ENCODE results near the gene GFRA1.

GFRA1 gene

DNA sequence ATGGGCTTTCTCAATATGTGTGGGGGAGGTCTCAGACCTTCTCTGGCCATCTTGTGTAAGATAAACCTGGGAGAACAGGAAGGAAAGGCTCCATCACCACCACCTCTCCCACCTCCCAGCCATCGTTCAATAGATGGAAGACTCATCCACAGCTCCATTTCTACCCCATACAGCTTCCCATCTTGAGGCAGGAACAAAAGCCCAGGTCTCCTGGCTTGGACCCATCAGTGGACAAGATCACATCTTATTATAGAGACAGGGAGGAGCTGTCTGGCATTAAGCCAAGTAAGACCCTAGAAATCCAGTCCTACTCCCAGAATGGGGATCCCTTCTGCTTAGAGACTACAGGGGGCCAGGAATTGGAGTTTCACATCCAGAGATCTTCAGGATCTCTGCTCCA is 150.3 kb downstream of the GFRA1 start:
- DNase-seq (ENCODE audit: low read depth) = no peak

DNA sequence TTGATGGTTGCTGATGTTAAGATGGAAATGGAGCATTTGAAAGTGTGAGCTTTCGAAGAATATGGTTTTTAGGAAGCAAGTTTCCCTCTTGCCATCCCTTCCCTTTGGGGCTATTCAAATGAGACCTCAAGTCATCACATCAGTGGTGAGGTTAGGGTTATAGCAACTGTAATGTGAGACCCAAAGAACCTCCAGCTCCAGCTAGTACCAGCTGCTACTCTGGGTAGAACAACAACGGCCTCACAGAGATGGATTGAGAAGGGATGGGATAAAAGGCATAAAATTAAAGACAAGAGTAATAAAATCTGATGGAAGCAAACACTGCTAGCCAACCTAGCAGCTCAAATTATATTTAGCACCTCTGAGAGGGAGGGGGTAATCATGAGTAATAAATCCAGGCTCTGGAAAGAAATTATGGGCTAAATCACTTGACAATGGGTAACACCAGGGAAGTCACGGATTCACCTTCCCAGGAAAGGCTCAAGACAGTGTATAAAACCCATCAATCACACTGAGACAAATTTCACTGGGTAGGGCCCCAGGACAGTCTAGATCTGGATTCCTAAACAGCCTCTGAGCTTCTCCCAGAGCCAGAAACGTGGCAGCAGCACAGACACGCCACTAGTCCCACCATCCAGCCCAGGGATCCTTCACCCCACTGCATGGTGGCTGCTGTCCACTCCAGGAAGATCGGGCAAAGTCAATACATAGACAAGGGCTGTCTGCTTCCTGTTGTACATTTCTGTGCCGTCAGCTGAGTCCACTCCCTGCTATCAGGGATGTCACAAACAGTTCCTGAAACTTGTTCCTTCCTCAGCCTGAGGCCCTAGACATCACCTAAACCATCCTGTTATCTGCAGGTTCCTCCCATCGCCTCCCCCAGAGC is 151.1 kb downstream of the GFRA1 start:
- no peak for DNase-seq (ENCODE audit: low read depth)

DNA sequence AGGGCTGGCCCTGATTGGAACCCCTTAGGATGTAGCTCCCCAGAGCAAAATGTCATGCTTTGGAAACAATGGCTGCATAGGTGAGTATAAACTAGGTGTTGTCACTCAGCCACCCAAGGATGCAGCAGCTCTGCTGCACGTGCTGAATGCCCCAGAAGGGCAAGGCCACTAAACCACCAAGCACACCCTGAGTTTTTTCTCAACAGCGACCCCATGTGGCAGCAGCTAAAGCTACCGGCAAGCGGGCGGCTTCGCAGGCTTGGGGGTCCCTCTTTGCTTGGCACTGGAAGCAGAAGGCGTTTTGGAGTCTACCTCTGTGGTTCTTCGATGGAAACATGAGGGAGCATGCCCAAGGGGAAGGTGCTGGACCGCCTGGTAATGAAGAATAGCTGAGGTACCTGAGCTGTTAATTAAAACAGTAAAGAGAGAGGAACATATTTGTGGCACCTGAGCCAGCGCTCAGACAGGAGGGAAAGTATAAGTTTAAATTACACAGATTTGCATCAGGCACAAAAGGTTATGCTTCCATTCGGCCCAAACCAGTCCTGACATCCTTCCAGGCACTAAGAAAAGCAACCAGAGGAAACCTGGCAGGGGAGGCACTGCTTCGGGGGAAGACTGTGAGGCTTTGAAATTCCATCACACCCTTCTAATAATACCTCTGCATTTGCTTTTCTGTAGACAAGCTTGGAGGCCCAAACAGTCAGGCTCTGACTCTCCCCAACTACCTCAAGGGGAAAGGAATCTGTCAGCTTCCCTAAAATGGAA is 152.1 kb downstream of the GFRA1 start:
- no peak for DNase-seq (ENCODE audit: low read depth)

DNA sequence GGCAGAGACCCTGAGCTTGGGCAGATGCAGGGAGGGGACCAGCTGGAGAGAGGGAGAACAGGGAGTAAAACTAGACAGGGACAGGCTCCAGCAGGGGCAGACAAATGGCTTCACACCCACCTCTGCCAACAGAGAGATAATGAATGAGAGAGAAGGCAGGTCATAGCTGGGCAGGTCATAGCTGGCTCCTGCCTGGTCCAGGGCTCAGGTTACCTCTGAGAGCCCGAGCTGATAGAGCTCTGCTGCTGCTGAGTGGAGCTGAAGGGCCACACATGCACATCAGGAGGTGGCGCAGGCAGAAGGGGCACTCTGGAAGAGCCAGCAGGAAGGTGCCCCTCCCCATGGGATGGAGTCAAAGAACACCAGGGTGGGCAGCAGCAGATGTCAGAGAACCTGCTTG is 154.2 kb downstream of the GFRA1 start:
- no peak for DNase-seq (ENCODE audit: low read depth)

DNA sequence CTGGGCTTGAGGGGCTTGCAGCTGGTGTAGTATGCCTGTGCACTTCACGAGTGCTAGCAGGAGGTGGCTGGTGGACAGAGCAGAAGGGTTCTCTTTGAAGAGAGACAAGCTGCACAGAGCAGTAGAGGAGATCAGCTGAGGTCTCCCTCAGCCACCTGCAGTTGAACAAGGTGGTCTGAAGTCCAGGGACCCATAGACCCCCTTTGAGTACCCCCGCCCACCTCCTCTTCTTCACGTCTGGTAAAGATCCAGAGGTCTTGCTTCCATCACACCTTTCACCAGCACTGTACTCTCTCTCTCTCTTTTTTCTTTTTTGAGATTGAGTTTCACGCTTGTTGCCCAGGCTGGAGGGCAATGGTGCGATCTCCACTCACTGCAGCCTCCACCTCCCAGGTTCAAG is 157.2 kb downstream of the GFRA1 start:
- DNase-seq (ENCODE audit: low read depth) = no peak

DNA sequence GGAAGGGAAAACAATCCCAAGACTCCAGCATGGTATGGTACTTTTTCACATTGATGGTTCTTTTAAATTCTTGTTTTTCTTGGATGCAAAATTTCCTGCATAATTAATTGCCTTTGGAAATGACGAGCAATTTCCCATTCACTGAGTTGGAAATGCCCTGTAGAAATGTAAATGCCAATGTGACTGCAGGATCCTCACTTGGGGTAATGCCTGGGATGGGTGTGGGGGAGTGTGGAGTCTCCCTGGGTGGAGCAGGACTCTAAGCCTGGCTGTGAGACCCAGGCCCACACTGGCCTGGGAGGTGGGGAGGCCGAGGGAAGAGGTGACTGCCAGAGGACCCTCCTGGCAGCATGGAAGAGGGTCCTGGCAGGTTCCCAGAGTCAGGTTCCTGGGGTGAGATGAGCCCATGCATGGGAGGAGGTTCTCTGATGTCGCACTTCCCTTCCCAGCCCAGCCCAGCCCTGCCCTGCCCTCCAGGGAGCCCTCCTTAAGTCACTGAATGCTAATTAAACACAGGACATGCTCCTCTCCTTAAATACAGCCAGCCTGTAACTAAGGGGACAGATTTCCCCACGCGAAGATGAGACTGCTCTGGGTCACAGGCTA is 157.9 kb downstream of the GFRA1 start:
- no peak for DNase-seq (ENCODE audit: low read depth)

DNA sequence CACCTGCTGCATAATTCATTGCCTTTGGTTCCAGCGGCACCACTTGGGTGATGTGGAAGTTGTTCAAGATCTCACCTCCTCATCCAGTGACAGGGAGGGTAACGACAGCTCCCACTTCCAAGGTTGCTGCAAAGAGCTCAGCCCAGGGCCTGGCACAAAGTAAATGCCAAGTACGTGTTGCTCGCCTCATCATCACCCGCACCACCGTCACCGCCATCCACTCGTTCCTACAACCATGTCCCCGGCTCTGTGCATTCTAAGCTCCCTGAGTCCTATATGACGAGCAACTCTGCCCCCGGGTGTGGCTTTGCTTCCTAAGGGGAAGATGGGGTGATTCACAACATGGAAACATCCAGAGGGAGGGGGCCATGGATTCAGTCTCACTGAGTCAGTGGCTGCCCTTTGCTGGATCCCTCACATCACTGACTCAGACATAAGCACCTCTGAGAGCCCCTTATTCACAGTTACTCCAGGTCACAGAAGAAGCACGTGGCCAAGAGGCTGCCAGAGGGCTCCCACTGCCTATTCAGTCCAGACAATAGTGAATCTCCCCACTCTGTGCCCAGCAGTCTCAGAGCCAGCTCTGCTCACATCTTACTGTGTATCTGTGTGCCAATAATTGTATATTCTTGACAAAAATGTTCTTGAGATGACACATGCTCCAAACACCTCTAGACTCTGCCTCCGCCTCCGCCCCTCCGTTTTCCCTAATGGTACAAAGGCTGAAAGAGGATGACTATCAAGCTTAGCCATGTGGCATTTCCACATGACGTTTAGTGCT is 159.1 kb downstream of the GFRA1 start:
- DNase-seq (ENCODE audit: low read depth) = no peak

DNA sequence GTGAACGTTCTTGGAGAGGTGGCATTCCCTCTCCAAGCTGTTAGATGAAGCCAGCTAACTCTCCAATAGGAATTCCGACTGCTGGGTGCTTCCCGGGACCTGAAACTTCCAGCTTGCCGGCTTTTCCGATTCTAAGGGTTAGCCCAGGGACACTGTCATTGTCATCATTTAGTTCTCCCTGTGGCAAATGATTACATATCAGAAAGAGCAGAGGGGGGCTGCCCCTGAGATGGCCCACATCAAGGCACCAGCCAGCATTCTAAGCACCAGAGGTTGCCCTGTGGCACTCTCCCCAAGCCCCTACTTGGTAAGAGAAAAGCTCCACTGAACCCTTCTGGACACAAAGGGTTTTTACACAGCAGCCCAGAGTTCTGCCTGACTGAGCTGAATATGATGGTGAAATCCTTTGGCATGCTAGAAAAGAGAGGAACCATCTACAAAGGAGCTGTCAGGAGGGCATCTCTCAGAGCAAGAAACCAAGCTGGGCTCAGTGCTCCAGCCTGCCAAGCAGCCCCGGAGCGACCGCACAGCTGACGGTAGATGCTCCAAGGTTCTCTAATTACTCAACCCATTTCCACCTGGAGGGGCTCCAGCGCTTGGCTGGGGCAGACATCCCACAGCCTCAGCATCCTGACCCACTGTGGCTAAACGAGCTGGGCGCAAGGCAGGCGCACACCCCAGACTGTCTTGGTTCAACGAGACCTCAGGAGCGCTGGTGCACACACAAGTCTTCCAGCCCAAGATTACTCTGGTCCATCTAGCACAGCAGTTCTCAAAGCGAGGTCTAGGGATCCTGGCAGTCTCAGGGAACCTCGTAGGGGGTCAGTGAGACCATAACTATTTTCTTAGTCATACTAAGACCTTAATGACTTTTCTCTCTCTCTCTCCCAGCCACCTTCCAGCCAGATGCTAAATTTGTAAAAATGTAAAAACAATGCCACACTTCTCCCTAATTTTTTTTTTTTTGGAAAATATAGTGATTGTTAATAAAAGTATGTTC is 160.5 kb downstream of the GFRA1 start:
- no peak for DNase-seq (ENCODE audit: low read depth)

DNA sequence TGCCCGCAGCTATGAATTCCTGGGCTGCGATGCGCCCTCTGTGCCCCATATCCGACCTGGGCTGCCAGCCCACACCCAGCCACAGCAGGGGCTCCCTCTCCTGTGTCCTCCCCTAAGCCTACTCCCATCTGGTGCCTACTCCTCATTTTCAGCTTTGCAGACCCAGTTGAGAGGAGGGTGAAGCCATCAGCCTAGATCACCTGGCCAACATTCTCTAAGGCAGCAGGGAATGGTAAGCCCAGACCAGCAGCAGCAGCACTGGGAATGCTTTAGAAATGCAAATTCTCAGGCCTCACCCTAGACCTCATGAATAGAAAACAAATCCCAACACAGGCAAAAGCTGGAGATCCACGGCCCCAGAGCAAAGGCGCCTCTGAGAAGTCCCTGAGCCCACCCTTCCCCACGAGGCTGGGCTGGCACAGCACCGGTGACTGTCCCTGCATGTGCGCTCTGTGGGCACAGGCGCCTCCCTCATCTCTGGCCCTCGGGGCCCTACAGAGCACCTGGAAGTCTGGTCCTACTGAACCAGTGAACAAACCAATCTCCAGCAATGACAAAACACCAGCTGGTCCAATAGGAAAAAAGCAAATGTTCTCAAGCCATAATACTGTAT is 161.4 kb downstream of the GFRA1 start:
- no peak for DNase-seq (ENCODE audit: low read depth)

DNA sequence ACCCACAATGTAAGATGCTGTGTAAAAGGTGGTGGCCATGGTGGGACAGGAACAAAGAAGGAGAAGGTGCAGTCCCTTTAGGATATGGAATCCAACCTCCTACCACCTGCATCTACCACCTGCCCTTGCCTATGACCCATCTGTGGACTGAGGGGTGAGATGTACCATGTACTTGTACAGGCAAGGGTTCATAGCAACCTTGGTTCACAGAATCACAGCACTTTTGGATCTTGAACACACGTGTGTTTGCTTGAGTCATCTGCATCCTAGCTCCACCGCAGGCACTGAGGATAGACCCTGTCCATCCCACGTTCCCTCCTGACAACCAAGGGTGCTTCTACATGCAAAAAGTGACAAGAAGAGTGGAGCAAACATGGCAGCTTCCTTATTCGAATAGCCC is 162.3 kb downstream of the GFRA1 start:
- DNase-seq (ENCODE audit: low read depth) = no peak

DNA sequence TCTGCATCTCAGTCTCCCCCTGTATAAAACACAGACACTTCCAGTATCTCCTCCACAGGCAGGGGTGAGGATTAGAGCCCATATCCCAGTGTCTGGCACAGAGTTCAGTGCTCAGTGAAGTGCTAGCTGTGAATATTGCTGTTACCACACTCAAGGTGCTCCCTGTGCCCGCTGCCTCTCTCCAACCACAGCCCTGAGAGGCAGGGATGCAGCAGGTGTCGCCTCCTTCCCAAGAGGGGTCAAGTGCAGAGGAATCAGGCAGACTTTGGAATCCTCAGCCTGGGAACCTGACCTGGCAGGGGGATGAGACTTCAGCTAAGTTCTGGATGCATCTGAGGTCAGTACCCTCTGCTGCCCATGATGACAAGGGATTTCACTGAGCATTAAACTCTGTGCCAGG is 163.1 kb downstream of the GFRA1 start:
- no peak for DNase-seq (ENCODE audit: low read depth)

DNA sequence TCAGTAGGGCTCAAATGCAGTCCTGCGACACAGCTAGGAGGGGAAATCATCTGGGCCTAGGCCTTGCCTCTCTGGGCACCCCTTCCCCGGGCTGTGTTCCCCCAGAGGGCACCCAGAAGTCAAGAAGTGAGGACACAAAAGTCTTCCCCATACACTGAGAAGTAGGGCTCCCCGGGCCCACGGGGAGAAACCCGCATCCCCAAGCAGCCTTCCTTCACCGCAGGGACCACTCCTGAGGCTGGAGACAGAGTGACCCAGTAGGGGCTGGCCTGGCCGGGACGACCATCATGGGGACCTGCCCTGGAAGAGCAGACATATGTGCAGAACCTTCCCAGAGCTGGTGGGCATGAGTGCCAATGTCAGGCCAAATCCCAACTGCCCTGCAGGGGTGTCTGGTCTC is 163.5 kb downstream of the GFRA1 start:
- no peak for DNase-seq (ENCODE audit: low read depth)

DNA sequence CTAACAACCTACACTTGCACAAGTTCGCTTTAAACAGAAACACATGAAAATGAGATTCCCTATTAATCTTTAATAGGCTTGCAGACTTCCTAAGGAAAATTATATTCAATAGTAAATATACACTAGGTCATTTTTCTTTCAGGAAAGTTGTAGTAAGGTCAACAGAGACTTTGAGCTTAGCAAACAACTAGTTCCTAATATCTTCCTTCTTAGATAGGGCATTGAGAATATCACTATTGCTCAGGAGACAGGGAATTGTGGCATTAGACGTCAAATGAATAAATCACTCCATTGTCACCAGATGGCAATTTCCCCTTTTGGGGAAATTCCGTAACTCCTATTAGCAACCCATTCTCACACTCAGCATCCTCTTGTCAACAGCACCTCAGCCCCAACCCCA is 164.9 kb downstream of the GFRA1 start:
- no peak for DNase-seq (ENCODE audit: low read depth)

DNA sequence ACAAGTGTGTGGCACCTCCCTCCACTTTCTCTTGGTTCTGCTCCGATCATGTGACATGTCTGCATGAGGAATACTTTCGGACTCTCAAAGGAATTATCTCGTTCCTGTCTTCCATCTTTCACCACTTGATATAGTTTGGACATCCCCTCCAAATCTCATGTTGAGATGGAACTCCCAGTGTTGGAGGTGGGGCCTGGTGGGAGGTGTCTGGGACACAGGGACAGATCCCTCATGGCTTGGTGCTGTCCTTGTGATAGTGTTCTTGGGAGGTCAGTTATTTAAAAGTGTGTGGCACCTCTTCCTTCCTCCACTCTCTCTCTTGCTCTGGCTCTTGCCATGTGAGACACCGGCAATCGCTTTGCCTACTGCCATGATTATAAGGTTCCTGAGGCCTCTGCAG is 166.4 kb downstream of the GFRA1 start:
- no peak for DNase-seq (ENCODE audit: low read depth)

DNA sequence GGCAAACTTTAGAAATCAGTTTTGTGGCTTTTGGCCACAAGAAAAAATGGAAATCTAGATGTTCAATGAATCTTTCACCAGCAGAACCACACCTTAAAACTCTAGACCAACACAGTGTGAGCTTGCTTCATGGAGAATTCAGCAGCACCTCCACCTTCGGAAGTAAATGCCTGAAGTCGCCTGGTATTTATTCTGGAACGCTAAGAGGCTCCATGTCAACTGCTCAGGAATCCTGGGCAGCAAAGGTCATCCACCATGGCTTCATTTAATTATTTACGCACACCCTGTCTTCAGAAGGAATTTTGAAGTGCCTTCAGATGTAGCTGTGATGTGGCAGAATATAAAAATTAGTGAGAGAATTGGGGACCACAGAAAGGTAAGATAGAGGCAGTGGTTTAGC is 167.7 kb downstream of the GFRA1 start:
- no peak for DNase-seq (ENCODE audit: low read depth)

DNA sequence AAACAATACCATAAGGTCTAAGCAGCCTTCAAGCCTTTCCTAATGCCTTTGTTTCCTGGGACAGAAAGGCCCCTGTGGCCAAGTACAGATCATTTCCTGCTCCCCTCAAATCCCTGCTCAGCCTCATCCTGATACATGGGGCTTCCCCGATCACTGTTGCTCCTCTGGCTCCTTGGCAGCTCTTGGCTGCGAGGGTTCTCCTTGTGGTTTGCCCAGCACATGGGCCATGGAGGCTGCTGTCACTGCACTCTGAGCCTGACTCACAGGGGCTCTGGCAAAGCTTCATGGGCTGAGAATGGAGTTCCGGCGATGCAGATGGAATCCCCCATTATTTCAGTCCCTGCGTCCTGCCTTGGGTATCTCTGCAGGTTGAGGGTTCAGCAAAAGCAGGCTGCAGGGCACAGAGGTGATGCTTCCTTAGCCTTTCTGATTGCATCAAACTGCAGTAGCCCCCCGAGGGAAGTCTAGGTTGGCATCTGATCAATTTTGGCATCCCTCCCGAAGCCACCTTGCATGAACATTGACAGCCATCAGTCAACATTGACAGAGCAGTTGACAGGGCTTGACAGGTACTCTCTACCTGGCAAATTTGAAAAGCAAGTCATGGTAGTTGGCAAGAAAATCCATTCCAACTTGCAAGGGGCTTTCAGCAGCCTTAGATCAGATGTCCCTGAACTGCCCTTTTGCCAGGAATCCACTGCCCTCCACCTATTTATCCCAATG is 168.6 kb downstream of the GFRA1 start:
- no peak for DNase-seq (ENCODE audit: low read depth)

DNA sequence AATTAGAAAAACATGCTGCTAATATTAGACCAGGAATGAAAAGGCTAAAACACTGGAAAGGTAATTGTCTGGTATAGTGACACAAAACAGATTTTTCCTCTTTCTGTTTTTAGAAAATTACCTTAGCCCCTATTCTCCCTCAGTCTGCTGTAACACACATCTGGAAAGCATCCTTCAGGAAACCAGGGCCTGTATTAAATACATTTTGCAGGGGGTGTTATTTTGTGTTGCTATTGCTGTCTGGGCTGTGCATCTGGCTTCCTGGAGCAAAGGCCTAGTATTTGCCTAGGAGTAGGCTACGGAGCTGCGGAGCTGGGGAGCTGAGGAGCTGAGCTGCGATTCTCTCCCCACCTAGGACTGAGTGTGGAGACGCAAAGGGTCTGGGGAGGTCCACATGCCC is 169.3 kb downstream of the GFRA1 start:
- DNase-seq (ENCODE audit: low read depth) = no peak

DNA sequence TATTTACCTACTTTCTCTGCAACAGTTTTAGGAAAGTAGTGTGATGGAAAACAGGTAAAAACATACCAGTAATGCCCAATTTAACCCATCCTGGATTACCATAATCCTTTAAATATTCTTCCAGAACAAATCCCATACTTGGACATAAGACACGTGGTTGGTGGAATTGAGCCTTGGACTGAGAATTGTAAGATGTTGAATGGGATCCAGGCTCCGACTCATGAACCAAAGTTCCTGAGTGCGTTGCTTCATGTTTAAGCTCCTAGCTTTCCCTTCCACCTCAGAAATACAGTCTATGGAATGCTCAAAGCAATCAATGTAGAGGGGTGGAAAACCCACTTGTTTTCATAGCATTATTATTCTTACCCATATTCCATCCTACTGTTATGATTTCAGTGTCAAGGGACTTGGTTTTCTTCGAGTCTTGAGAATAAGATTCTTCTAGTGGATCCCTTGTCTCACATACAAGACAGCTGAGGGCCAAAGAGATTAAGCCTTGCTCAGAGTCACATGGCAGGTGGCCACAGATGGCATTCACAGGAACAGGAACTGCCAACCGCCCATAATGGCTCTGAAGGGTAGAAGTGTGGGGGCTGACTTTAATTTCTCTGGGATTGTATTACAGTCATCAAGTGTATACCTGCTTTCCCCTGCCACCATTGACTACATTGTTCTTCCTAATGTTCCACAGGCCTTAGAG is 171.2 kb downstream of the GFRA1 start:
- no peak for DNase-seq (ENCODE audit: low read depth)

DNA sequence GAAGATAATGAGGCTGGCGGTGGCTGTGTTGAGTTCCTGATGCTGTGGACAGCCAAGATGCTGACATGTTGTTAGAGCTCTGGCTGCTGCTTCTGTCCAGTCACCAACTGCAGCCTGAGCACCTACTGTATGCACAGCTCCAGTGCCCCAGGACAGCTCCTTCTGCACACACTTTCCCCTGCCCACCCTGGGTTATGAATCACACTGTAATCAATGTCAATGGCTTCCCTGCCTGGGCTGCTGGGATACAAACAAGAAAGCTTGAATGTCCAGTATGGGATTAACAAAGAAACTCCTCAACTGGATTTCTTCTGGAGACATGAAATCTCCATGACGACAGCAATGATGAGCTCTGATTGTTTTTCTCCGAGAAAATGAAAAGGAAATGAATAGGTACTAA is 172.0 kb downstream of the GFRA1 start:
- DNase-seq (ENCODE audit: low read depth) = no peak

Measured in activated T-helper 9 cell treated with anti-CD3 and anti-CD28 coated beads, Interleukin-2, amount 50 U/mL, for 16 hours (primary cell).